Measurements from ENCODE around the gene ERC1. TPM values are rescaled to one million over a fixed set of nuclear protein-coding genes. Genes with fewer than 3 reads are reported as not detected.

The ERC1 gene
- total and polyA plus RNA-seq, 4 donors = 7.4 to 78.2 (median 39.8) TPM

GRCh38 chr12:981176-981828 lies 9.7 kb upstream of the ERC1 start:
- ATAC-seq (ENCODE audit: insufficient read depth, low FRiP score) (no peak), DNase-seq (no peak)
- Histone ChIP-seq H3K4me1 (ENCODE audit: control insufficient read depth in 5 of 5, insufficient read depth in 5 of 5, low read length in 5 of 5) (no peaks in the 10 kb centered on the region), H3K27ac (ENCODE audit: low read depth in 1 of 2, low read length in 1 of 2) (no peak overlapping the region), H3K4me3 (no peak overlapping the region), H3K36me3 (ENCODE audit: control insufficient read depth in 4 of 4, insufficient read depth in 4 of 4, low read length in 4 of 4) (peaks cover 0 to under 1% (median 0%) of the 10 kb centered on the region in 4 donors), H3K27me3 (ENCODE audit: control insufficient read depth in 3 of 3, insufficient read depth in 3 of 3, low read length in 2 of 3) (no peaks in the 10 kb centered on the region), H3K9ac (ENCODE audit: insufficient read depth in 1 of 2, low read length in 2 of 2) (no peak overlapping the region), H3K9me3 (ENCODE audit: control insufficient read depth in 4 of 4, insufficient read depth in 3 of 4, low read length in 3 of 4) (no peaks in the 10 kb centered on the region)
- 93 to 97% methylated on average over 8 of the region's 8 CpGs for WGBS, 2 donors
- TF ChIP-seq CTCF (IDR thresholded peaks at IDR 0.05; ENCODE audit: control extremely low read depth, extremely low read depth) = no peak

DNA sequence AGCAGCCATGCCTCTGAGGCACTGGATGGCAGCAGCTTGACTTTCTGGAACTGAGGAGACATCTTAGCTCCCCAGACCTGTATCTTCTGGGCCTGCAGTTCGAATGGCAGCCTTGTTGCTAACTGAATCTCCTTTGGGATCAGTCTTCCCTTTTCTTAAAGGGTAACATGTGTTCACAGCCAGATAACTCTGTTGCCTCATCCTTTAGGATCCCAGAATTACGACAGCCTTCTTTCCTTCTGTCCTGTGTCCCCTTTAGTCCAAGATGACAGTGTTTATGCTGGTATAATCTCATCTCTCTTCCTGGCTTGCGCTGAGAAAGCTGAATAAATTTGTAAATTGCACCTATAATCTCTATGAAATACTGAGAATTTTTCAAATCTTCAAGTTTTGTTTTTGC lies 9.1 kb upstream of the ERC1 start:
- no peak for TF ChIP-seq CTCF (IDR thresholded peaks at IDR 0.05; ENCODE audit: control extremely low read depth, extremely low read depth)
- Histone ChIP-seq H3K27ac (ENCODE audit: low read depth in 1 of 2, low read length in 1 of 2) (no peak overlapping the region), H3K4me3 (no peak overlapping the region), H3K9ac (ENCODE audit: insufficient read depth in 1 of 2, low read length in 2 of 2) (no peak overlapping the region), H3K27me3 (ENCODE audit: control insufficient read depth in 3 of 3, insufficient read depth in 3 of 3, low read length in 2 of 3) (no peaks in the 10 kb centered on the region), H3K9me3 (ENCODE audit: control insufficient read depth in 4 of 4, insufficient read depth in 3 of 4, low read length in 3 of 4) (no peaks in the 10 kb centered on the region), H3K36me3 (ENCODE audit: control insufficient read depth in 4 of 4, insufficient read depth in 4 of 4, low read length in 4 of 4) (no peaks in the 10 kb centered on the region), H3K4me1 (ENCODE audit: control insufficient read depth in 5 of 5, insufficient read depth in 5 of 5, low read length in 5 of 5) (no peaks in the 10 kb centered on the region)
- WGBS, 2 donors = 79 to 85% methylated on average over 3 of the region's 3 CpGs
- DNase-seq = no peak
- ATAC-seq (ENCODE audit: insufficient read depth, low FRiP score) = no peak

- H3K27ac ChIP-seq (ENCODE audit: low read depth in 1 of 2, low read length in 1 of 2) = peak overlapping the region in 1 of 2 donors; percentile 26
- peaks cover 3 to 34% (median 23%) of the 10 kb centered on the region in 5 donors for H3K4me1 ChIP-seq (ENCODE audit: control insufficient read depth in 5 of 5, insufficient read depth in 5 of 5, low read length in 5 of 5)
- no peaks in the 10 kb centered on the region for H3K36me3 ChIP-seq (ENCODE audit: control insufficient read depth in 4 of 4, insufficient read depth in 4 of 4, low read length in 4 of 4)
- 57 to 60% methylated on average over 4 of the region's 4 CpGs for WGBS, 2 donors
- H3K4me3 ChIP-seq = no peak overlapping the region
- no peaks in the 10 kb centered on the region for H3K27me3 ChIP-seq (ENCODE audit: control insufficient read depth in 3 of 3, insufficient read depth in 3 of 3, low read length in 2 of 3)
- TF ChIP-seq CTCF (IDR thresholded peaks at IDR 0.05; ENCODE audit: control extremely low read depth, extremely low read depth) = no peak
- ATAC-seq (ENCODE audit: insufficient read depth, low FRiP score) = no peak
- peak in 2 of 3 donors; percentile 23 to 25 for DNase-seq
- peak overlapping the region in 1 of 2 donors; percentile 86 for H3K9ac ChIP-seq (ENCODE audit: insufficient read depth in 1 of 2, low read length in 2 of 2)
- no peaks in the 10 kb centered on the region for H3K9me3 ChIP-seq (ENCODE audit: control insufficient read depth in 4 of 4, insufficient read depth in 3 of 4, low read length in 3 of 4)
Measured at GRCh38 chr12:988646-989045, 2.4 kb upstream of the ERC1 start.

DNA sequence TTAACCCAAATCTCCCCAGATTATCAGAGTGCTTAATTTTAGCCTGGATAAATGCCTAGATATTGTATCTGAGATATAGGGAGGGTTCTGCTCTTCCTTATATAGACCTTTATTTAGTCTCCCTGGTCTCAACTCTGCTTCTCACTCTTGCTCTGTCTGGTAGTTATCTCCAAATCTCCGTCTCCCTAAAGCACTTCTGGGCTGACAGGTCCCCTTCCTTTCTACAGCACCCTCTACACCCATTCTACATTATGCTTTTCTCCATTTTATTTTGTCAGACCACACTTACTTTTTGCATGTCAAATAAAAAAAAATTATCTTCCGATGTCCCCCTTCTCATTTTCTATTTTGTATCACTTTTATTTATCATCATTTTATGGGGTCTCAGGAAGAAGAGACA lies 2.0 kb upstream of the ERC1 start:
- Histone ChIP-seq H3K27me3 (ENCODE audit: control insufficient read depth in 3 of 3, insufficient read depth in 3 of 3, low read length in 2 of 3) (no peaks in the 10 kb centered on the region), H3K27ac (ENCODE audit: low read depth in 1 of 2, low read length in 1 of 2) (peak overlapping the region in 1 of 2 donors; percentile 99), H3K4me1 (ENCODE audit: control insufficient read depth in 5 of 5, insufficient read depth in 5 of 5, low read length in 5 of 5) (peaks cover 3 to 35% (median 23%) of the 10 kb centered on the region in 5 donors), H3K9ac (ENCODE audit: insufficient read depth in 1 of 2, low read length in 2 of 2) (peak overlapping the region; percentile 86 to 91), H3K4me3 (no peak overlapping the region), H3K9me3 (ENCODE audit: control insufficient read depth in 4 of 4, insufficient read depth in 3 of 4, low read length in 3 of 4) (no peaks in the 10 kb centered on the region), H3K36me3 (ENCODE audit: control insufficient read depth in 4 of 4, insufficient read depth in 4 of 4, low read length in 4 of 4) (no peaks in the 10 kb centered on the region)
- 69 to 71% methylated on average over 2 of the region's 2 CpGs for WGBS, 2 donors
- ATAC-seq (ENCODE audit: insufficient read depth, low FRiP score) (no peak), DNase-seq (no peak)
- no peak for TF ChIP-seq CTCF (IDR thresholded peaks at IDR 0.05; ENCODE audit: control extremely low read depth, extremely low read depth)

Data from lung (tissue), 12 donors.